HEK293 (cell line): Measurements from ENCODE around the gene MAN2A2.

Source experiments
- CTCF ChIA-PET: fragments of 350-600 bp; formaldehyde crosslinking; extraction: SDS; loops from one replicate; lab custom pipeline; 2021; ENCODE audit warnings: antibody characterized with exemption; lab: Yijun Ruan, JAX
- POLR2A ChIA-PET: fragments of 300-600 bp; formaldehyde crosslinking; extraction: SDS; loops from one replicate; lab custom pipeline; 2020; ENCODE audit warnings: antibody characterized with exemption, inconsistent platforms; lab: Yijun Ruan, JAX
- H3K27ac ChIP-seq: fragments of 200-500 bp; sonication (Bioruptor generic); 2 replicates; pipeline ENCODE4 v1.5.1; 2014; ENCODE audit warnings: low read depth, low read length, control low read depth, inconsistent platforms; ENCODE audit errors: extremely low read depth
- H3K36me3 ChIP-seq, 2 experiments: fragments of 200-500 bp in 1 of 2; sonication (Bioruptor generic) in 1 of 2; 1 replicate in 1 of 2; 2 replicates in 1 of 2; pipeline ENCODE4 v1.5.1; 2014 to 2017; ENCODE audit warnings: inconsistent platforms in 2 of 2, low read length in 2 of 2; ENCODE audit not compliant: control insufficient read depth in 2 of 2, insufficient read depth in 1 of 2
- H3K4me1 ChIP-seq: fragments of 200-500 bp; sonication (Bioruptor generic); 2 replicates; pipeline ENCODE4 v1.5.1; 2014; ENCODE audit warnings: mild to moderate bottlenecking, low read length, inconsistent platforms; ENCODE audit not compliant: control insufficient read depth, insufficient read depth
- H3K4me3 ChIP-seq: 2 replicates; pipeline ENCODE4 v1.5.1; 2011; ENCODE audit warnings: low read depth, mild to moderate bottlenecking, control low read depth, low read length, moderate library complexity
- H3K9me3 ChIP-seq: fragments of 200-500 bp; sonication (Bioruptor generic); 2 replicates; pipeline ENCODE4 v1.5.1; 2014; ENCODE audit warnings: low read depth, low read length, inconsistent platforms; ENCODE audit not compliant: control insufficient read depth, insufficient read depth
- INSM2 ChIP-seq: fragments of 450-650 bp; formaldehyde crosslinking; IDR thresholded peaks from 2 replicates; pipeline ENCODE4 v1.5.1; 2016; ENCODE audit warnings: missing biosample characterization, missing genetic modification characterization
- PRDM1 ChIP-seq: fragments of 450-650 bp; formaldehyde crosslinking; IDR thresholded peaks from 2 replicates; pipeline ENCODE4; 2016; ENCODE audit warnings: missing biosample characterization, missing genetic modification characterization
- RBAK ChIP-seq: fragments of 450-650 bp; formaldehyde crosslinking; IDR thresholded peaks from 2 replicates; pipeline ENCODE4 v1.5.1; 2016; ENCODE audit warnings: missing biosample characterization, missing genetic modification characterization
- ZBTB11 ChIP-seq: fragments of 450-650 bp; formaldehyde crosslinking; conservative IDR thresholded peaks from 2 replicates; pipeline ENCODE4 v1.5.1; 2016; ENCODE audit warnings: low read depth, missing biosample characterization, missing genetic modification characterization
- ZNF175 ChIP-seq: fragments of 450-650 bp; formaldehyde crosslinking; IDR thresholded peaks from 2 replicates; pipeline ENCODE4 v1.5.1; 2016; ENCODE audit warnings: missing biosample characterization, missing genetic modification characterization
- ZNF214 ChIP-seq: fragments of 450-650 bp; formaldehyde crosslinking; IDR thresholded peaks from 2 replicates; pipeline ENCODE4 v1.5.1; 2017; ENCODE audit warnings: missing biosample characterization, mild to moderate bottlenecking, missing genetic modification characterization, borderline replicate concordance
- ZNF280C ChIP-seq: fragments of 450-650 bp; formaldehyde crosslinking; IDR thresholded peaks from 2 replicates; pipeline ENCODE4 v1.5.1; 2016; ENCODE audit warnings: missing biosample characterization, missing genetic modification characterization
- ZNF350 ChIP-seq: fragments of 450-650 bp; formaldehyde crosslinking; IDR thresholded peaks from 2 replicates; pipeline ENCODE4 v1.5.0; 2017; ENCODE audit warnings: missing biosample characterization, mild to moderate bottlenecking, missing genetic modification characterization
- ZNF366 ChIP-seq: fragments of 450-650 bp; formaldehyde crosslinking; conservative IDR thresholded peaks from 2 replicates; pipeline ENCODE4 v1.5.1; 2016; ENCODE audit warnings: missing biosample characterization, missing genetic modification characterization
- ZNF596 ChIP-seq: fragments of 450-650 bp; IDR thresholded peaks from 2 replicates; pipeline ENCODE4 v1.5.0; 2018; ENCODE audit warnings: missing biosample characterization, mild to moderate bottlenecking, missing genetic modification characterization, moderate library complexity
- ZNF610 ChIP-seq: fragments of 450-650 bp; formaldehyde crosslinking; IDR thresholded peaks from 2 replicates; pipeline ENCODE4 v1.5.1; 2016; ENCODE audit warnings: missing biosample characterization, missing genetic modification characterization, borderline replicate concordance
- ZNF629 ChIP-seq: fragments of 450-650 bp; formaldehyde crosslinking; IDR thresholded peaks from 2 replicates; pipeline ENCODE4 v1.5.1; 2017; ENCODE audit warnings: missing biosample characterization, missing genetic modification characterization
- ZNF664 ChIP-seq: fragments of 450-650 bp; formaldehyde crosslinking; IDR thresholded peaks from 2 replicates; pipeline ENCODE4 v1.5.1; 2016; ENCODE audit warnings: missing biosample characterization, missing genetic modification characterization
- ZNF791 ChIP-seq: fragments of 450-650 bp; formaldehyde crosslinking; IDR thresholded peaks from 2 replicates; pipeline ENCODE4 v1.5.1; 2016; ENCODE audit warnings: missing biosample characterization, missing genetic modification characterization

Gene MAN2A2

GRCh38 chr15:90929246-90930019 lies 26.3 kb downstream of the MAN2A2 start:
- H3K36me3 ChIP-seq = no peaks in the 10 kb centered on the region
- POLR2A ChIA-PET = interaction anchor here (0.5 to 11.4 kb wide), 7 partner anchors 9 to 342 kb away, joined by 3 to 179 read pairs (median 3); partner anchors contain the start of genes MAN2A2, PRC1 and RCCD1
- 0 out of 2 replicates have a peak, but pooled peaks cover 2% of the 10 kb centered on the region for H3K4me1 ChIP-seq
- TF ChIP-seq ZBTB11 (no peak), ZNF791 (tag by site-specific recombination) (no peak), ZNF610 (tag by site-specific recombination) (0 out of 2 replicates have a peak, but pooled peaks have one; percentile 23), PRDM1 (tag by site-specific recombination) (0 out of 2 replicates have a peak, but pooled peaks have one; percentile 42)
- H3K27ac ChIP-seq = peak overlapping the region; percentile 93
- H3K9me3 ChIP-seq = no peaks in the 10 kb centered on the region
- CTCF ChIA-PET = interaction anchor here (0.5 to 11.7 kb wide), 11 partner anchors 20 to 369 kb away, joined by 3 to 163 read pairs (median 5); partner anchors contain the start of genes RCCD1 and VPS33B
- peak overlapping the region; percentile 75 for H3K4me3 ChIP-seq

GRCh38 chr15:90930861-90931574 lies 27.9 kb downstream of the MAN2A2 start:
- 0 out of 2 replicates have a peak, but pooled peaks cover 2% of the 10 kb centered on the region for H3K4me1 ChIP-seq
- peak overlapping the region; percentile 93 for H3K27ac ChIP-seq
- peaks cover 0 to under 1% of the 10 kb centered on the region in 2 experiments; a peak in 1 of 3 replicates for H3K36me3 ChIP-seq
- TF ChIP-seq ZNF596 (tag by site-specific recombination) (no peak), ZNF280C (tag by site-specific recombination) (no peak), INSM2 (tag by site-specific recombination) (no peak), ZNF629 (no peak), ZNF664 (tag by site-specific recombination) (no peak), ZNF175 (tag by site-specific recombination) (no peak), RBAK (no peak), ZNF350 (tag by site-specific recombination) (no peak), ZNF214 (no peak), ZNF366 (no peak)
- H3K9me3 ChIP-seq = no peaks in the 10 kb centered on the region
- no peak overlapping the region for H3K4me3 ChIP-seq
- POLR2A ChIA-PET = interaction anchor here (0.6 to 11.4 kb wide), 20 partner anchors 8 to 682 kb away, joined by 3 to 179 read pairs (median 4); partner anchors contain the start of genes BLM, MAN2A2, PRC1 and RCCD1
- CTCF ChIA-PET = interaction anchor here (0.7 to 11.7 kb wide), 36 partner anchors 8 to 1439 kb away, joined by 3 to 163 read pairs (median 6); partner anchors contain the start of genes BLM, MAN2A2, RCCD1 and VPS33B
